GM18498 (cell line): ENCODE measurements around the gene PRPF38A.

ENCODE experiments used
- ATAC-seq: cut with Tn5 transposase; IDR thresholded peaks from one replicate; pipeline ENCODE4 v1.9.1; 2021; ENCODE audit warnings: mild to moderate bottlenecking, moderate library complexity; ENCODE audit not compliant: unreplicated experiment

Gene PRPF38A

DNA sequence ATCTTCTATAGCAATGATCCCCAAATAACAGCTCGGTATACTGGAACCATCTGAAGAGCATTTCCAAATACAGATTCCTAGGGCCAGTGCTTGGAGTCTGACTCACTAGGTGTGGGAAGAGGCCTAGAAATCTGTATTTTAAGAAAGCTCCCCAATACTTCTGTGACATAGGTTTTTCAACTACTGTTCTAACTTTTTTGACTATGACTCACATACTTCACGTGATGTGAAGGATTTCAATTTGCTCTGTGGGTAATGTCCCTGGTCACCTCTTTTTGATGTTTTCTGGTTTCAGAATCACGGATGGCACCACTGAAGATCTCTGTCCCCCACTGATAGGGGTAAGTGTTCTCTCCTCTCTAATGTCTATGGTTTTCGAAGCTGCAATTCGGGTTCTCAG is 11.2 kb upstream of the PRPF38A start:
- ATAC-seq, result no peak

DNA sequence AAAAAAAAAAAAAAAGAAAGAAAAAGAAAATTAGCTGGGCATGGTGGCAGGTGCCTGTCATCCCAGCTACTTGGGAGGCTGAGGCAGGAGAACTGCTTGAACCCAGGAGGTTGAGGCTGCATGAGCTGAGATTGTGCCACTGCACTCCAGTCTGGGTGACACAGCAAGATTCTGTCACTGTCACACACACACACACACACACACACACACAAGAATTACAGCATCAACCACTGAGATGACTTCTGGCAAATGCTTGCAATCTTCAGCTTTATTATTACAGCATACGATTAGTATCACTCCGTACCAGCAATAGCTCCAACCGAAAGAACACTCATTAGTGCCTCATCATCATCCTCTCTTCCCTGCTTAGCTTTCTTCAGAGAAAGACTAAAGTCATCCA is 4.8 kb upstream of the PRPF38A start:
- ATAC-seq, result no peak

DNA sequence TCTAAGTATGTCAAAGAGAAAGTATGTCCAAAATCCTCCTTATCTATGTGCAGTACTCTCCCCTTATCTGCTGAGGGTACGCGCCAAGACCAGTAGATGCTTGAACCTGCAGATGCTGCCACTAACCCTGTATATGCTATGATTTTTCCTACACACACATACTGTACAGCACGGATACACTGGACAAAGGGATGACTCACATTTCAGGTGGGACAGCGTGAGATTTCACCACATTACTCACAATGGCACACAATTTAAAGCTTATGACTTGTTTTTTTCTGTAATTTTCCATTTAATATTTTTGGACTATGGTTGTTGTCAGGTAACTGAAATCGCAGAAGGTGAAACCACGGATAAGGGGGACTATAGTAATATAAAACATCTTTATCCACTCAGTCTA is 4.3 kb upstream of the PRPF38A start:
- no peak for ATAC-seq

DNA sequence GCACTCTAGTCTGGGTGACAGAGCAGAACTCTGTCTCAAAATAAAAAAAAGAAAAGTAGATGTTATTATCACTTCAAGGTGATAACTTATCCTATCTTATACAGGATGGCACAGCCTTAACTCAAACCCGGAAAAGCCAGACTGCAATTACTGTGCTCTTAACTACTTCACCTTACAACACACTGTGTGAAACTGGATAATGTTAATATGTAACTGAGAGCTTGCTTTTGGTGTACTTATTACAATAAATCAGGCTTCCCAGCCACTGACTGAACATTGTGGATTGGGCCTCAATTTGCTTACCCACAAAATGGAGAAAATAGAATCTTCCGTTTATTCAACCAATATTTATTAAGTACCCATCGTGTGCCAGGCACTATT is 1.6 kb upstream of the PRPF38A start:
- ATAC-seq, result no peak

DNA sequence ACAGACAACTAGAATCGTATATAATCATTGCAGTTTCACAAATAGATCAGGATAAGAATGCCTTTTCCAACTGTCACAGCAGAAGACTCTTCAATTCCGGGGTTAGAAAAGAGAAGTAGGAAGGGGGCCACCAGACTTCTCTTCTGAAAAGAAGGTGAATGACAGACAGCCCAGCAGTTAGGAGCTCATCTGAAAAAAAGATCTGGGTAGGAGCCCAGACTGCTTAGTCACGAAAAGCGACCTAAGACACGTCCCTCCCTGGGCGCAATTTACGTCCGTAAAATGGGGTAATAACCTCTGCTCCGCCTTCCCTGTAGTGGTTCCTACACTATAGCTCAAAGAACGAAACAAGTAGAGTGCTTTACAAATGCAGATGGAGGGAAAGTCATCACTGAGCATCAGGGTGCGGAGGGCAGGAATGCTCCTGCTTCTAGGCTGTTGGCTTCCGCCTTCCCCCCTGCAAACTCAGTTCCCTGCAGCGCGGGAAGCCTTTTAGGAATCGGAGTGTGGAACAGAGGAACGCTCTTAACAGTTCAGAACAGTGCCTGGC is 761 bp upstream of the PRPF38A start:
- peak; percentile 39 for ATAC-seq

DNA sequence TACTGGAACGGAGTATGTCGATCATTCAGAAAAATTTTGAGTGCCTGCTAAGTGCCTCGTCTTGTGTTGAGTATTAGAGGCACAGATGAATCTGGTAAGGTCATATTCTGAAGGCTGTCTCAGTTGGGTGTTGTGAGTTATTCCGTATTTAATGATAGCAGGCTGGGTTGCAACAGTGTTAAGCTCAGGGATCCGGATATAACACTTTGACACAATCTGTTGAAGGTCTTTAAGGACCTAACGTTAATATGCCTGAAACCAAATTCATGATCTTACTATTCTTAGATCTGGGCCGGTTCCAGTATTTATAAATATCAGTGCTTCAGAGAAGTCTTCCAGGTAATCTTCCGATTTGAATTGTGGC is 555 bp downstream of the PRPF38A start:
- ATAC-seq, result no peak

DNA sequence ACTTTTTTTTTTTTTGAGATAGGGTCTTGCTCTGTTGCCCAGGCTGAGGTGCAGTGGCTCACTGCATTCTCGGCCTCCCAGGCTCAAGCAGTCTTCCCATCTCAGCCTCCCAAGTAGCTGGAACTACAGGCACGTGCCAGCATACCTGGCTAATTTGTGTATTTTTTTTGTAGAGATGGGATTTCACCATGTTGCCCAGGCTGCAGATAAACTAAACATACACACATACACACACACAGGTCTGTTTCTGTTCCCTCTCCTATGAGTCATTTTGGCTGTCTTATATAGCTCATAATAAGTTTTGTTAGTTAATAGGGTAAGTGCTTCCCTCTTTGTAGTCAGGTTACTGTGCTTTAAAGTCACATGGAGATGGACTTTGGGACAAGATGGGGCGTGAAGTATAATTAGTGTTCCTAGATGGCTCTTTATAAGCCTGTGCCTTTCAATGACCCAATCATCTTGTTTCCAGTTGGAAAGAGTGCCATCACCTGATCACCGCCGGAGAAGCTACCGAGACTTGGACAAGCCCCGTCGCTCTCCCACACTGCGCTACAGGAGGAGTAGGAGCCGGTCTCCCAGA is 9.1 kb downstream of the PRPF38A start:
- ATAC-seq, result no peak

DNA sequence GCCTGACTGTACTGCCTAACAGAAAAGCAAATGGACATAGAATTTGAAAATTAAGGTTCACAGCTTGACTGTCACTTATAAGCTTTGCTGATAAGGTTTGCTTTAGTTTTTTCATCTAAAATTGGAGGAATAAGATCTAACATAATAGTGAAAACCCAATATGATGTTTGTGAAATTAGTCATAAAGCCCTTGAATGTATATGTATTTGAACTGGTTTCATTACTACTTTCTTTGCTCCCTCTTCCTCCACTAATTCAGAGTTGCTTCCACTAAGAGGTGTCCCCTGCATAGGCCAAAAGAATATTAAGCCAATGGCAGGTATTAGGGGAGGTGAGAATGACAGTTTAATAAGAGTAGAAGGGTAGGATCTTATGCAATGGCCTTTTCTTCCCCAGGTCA is 10.5 kb downstream of the PRPF38A start:
- ATAC-seq, result no peak

DNA sequence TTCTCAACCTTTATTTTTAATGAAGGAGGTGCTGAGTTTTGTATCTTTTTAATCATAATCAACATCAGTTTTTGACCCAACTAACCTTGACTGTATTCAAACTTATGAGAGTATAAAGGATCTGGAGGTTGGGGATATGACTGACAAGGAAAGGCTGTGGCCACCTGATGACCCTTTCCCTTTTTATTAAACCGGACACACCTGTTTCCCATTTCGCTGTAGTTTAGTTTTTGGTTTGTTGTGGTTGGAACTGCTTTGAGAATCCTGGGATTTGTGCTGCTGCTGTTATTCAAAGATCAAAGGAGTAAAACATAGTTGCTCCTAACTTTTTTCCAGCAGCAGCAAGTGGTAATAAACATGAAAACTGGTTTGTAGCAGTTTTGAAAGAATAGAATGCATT is 12.4 kb downstream of the PRPF38A start:
- ATAC-seq, result no peak

DNA sequence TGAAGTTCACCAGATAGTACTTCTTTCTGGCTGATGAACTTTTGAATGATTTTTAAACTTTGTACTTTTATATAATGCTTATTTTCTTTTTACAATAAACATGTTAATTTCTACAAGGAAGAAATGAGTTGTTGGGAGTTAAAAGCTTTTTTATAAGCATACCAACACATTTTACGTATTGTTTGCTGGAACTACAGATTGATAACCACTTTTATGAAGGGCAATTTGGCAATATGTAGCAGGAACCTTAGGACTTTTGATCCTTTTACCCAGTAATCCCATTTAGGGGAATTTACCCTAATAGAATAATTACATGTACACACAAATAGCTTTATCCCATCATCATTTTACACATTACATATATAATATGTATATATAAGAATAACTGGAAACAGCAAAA is 16.3 kb downstream of the PRPF38A start:
- no peak for ATAC-seq

DNA sequence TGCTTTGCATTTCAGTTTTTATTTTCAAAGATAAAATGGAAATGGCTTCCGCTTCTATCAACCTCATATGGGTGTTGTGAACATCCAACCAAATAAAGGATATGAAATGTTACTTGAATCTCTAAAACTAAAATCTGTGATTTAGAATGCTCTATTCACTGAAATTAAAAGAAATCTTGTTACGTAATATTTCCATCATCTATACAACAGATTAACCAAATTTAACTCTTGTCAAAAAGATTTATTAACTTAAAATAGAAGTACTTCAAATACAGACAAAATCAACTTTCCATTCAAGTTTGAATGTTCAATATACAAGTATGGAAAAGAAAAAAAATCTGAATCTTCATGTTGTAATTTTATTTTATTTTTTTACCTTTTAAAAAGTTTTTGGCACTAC is 18.7 kb downstream of the PRPF38A start:
- no peak for ATAC-seq

DNA sequence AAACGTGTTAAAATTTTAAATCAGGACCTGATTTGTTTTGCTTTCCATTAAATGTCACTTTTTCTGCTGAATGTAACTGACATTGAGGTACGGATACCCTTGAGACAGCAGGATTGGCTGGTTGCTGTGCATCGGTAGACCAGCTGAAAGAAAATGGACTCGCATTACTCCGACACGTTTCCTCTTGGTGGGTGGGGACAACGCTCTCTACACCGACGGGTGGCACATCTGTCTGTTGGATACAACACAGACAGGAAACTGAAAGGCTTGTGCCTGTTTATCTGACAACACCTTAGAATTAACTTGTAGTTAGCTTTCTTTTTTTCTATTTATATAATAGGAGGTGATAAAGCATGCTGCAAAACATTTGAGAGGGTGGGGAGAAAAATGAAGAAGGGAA is 19.4 kb downstream of the PRPF38A start:
- ATAC-seq, result no peak

DNA sequence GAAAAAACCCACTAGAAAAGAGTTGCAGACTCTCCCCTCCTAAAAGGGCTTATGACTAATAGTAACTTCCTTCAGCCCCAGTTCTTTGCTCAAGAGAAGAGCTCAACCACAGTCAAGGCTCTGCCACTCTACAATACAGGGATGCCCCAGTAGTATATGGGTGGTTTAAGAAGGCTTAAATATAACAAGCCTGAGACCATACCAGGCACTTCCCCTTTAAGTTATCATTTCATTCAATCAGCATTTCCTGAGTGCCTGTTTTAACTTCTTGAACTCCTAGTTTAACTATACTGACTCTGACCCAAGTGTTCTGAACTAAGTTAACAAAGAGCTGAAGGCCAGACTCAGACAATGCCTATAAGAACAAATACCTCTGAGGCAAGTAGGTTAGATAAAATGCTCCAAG is 19.8 kb downstream of the PRPF38A start:
- no peak for ATAC-seq

DNA sequence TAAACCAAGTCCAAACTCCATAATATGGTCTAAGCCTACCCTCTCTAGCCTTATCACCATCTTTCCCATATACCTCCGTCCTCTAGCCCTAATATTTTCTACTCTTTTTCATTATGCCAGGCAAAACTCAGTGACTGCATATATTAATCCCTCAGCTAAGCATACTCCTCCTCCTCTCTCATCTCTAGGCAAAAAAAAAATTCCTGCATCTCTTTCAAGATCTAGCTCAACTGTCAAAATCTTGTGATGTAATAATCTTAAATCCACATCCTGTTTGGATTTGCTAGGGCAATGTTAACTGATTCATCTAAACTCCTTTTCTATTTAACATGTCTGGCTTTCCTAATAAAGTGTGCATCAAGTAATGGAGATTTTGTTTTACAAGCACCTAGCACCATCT is 20.4 kb downstream of the PRPF38A start:
- no peak for ATAC-seq

DNA sequence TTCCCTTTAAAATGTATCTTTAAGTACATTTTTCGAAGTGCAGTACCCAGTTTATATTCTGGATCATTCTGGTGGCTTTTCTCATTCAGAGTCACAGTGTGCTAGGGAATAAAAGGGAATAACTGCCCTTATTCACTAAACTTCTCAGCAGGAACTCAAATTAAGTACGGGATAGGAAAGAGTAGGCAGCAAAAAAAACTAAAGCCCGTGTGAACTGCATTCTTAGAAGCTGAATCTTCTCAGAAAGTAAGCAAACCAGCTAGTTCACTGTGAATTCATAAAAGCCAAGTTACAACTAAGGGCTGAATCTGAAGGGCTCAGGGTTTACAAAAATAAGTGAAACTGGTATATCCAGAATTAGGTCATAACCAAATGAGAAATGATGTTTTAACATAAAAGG is 22.0 kb downstream of the PRPF38A start:
- no peak for ATAC-seq

DNA sequence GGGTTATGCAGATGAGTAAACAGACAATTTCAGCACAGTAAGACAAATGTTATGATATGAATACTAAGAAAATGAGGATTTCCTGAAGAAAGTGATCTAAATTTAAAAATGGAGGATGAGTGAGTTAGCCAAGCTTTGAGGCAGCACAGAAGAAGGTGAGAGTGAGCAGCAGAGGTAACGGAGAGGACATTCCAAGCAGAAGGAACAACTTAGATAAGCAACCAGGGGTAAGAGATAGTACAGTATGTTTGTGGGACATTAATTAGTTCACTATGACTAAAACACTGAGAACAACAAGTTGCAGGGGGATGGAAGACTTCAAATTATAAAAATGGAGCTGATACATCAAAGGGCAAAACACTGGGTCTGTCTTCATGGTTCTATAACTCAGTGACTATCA is 22.8 kb downstream of the PRPF38A start:
- no peak for ATAC-seq

DNA sequence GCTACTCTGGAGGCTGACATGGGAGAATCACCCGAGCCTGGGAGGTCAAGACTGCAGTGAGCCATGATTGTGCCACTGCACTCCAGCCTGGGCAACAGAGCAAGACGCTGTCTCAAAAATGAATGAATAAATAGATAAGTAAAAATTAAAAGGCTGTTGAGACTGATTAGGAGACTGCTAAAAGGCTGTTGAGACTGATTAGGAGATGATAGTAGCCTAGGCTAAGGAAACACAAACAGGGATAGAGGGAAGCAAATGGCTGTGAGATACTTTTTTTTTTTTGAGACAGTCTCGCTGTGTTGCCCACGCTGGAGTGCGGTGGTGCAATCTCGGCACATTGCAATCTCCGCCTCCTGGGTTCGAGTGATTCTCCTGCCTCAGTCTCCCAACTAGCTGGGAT is 28.4 kb downstream of the PRPF38A start:
- no peak for ATAC-seq

DNA sequence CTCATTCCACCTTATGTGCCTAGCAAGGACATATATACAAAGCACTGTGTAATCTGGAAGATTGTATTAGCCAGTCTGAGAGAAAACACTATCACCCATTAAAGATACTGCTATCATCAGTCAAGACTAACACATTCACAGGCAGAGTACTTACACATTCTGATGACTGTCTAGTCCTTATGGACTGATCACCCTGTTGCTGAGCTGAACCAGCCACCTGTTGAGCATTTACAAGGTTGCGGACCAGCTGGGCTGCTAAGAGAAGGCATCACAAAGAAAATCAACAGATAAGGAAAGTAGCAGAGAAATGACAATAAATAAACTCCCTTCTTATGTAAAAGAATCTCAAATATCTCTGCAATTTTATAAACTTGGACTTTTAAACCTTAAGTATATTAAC is 30.8 kb downstream of the PRPF38A start:
- no peak for ATAC-seq

DNA sequence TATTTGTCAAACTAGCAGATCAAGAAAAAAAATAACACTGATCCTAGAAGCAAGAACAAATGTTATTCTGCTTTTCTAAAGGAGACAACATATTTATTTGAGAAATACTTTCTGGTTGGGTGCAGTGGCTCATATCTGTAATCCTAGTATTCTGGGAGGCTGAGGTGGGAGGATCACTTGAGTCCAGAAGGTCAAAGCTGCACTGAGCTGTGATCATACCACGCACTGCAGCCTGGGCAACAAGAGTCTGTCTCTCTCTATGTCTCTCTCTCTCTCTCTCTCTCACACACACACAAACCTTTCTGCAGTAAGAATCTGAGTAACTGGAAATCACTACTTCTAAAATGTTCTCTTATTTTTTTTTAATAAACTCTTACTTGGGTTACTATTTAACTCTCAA is 31.2 kb downstream of the PRPF38A start:
- ATAC-seq, result no peak

DNA sequence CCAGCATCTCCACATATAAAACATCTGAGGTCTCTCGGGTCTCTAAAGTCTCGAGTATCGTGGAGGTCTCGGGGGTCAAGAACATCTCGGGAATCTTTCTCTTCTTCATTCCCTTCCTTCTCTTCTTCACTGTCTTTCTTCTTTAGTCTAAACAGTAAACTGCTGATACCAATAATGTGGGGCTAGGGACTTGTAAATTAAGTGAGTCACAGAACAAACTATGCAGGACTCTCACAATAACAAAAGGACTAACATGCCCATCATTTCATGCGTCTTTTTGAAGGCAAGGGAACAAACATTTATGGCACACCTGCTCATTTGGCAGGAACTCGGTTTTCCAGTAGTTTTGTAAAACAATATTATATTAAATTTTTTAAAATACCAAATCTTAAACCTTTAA is 32.4 kb downstream of the PRPF38A start:
- ATAC-seq, result no peak

DNA sequence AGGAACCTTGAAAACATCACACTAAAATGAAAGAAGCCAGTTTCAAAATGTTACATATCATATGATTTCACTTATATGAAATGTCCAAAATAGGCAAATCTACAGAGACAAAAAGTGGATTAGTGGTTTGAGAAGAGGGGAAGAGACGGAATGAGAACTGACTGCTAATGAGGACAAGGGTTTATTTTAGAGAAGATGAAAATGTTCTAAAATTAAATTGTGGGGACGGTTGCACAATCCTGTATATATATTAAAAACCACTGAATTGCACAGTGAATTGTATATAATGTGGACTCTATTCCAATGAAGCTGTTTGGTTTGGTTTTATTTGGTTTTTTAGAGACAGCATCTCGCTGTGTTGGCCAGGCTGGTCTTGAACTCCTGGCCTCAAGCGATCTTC is 35.6 kb downstream of the PRPF38A start:
- ATAC-seq, result no peak

DNA sequence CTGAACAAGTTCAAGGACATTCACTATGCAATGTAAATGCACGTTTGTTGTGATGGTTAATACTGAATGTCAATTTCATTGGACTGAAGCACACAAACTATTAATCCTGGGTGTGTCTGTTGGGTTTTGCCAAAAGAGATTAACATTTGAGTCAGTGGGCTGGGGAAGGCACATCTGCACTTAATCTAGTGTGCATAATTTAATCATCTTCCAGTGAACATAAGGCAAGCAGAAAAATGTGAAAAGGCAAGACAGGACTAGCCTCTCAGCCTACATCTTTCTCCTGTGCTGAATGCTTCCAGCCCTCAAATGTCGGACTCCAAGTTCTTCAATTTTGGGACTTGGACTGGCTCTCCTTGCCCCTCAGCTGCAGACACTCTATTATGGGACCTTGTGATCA is 40.1 kb downstream of the PRPF38A start:
- no peak for ATAC-seq

DNA sequence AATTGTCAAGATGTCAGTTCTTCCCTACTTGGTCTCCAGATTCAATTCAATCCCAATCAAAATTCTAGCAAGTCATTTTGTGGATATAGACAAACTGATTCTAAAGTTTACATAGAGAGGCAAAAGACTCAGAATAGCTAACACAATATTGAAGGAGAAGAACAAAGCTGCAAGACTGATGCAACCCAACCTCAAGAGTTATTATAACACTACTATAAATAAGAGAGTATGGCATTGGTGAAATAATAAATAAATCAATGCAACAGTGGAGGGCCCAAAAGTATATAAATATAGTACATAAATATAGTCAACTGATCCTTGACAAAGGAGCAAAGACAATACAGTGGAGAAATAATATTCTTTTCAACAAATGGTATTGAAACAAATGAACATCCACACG is 49.7 kb downstream of the PRPF38A start:
- ATAC-seq, result no peak

DNA sequence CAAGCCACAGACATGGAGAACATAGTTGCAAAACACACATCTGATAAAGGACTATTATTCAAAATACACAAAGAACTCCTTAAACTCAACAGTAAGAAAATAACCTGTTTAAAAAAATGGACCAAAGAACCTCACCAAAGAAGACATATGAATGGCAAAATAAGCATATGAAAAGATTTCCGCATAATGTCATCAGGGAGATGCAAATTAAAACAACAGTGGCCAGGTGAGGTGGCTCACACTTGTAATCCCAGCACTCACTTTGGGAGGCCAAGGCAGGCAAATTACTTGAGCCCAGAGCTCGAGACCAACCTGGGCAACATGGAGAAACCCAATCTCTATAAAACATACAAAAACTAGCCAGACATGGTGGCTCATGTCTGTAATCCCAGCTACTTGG is 50.4 kb downstream of the PRPF38A start:
- no peak for ATAC-seq
